ENCODE data around the gene SUCLG1.
"Not testable (repeated sequence)": the region's sequence is repeated elsewhere in the genome, so short reads cannot be mapped to it uniquely, and the experiment has no call there.

SUCLG1 gene

GRCh38 chr2:84474176-84474575, 15.1 kb upstream of the SUCLG1 start:
- H2AFZ ChIP-seq (ENCODE audit: low read depth, low read length), result no peak overlapping the region
- no peak overlapping the region for H3K9ac ChIP-seq (ENCODE audit: low read length)
- no peak overlapping the region for H3K4me2 ChIP-seq (ENCODE audit: low read length)
- no peaks in the 10 kb centered on the region for H3K27me3 ChIP-seq (ENCODE audit: low read depth, low read length)
- TF ChIP-seq EZH2phosphoT487 (IDR thresholded peaks at IDR 0.05; ENCODE audit: low read depth) (no peak), CTCF (IDR thresholded peaks at IDR 0.05; ENCODE audit: low read depth, low read length) (no peak)
- H3K27ac ChIP-seq (ENCODE audit: low read length), result no peak overlapping the region
- H3K4me3 ChIP-seq (ENCODE audit: low read length), result no peak overlapping the region
- no peaks in the 10 kb centered on the region for H3K4me1 ChIP-seq (ENCODE audit: low read length)
- H4K20me1 ChIP-seq (ENCODE audit: insufficient read depth, low read length), result no peaks in the 10 kb centered on the region
- 0 out of 2 replicates have a peak, but pooled peaks cover 6% of the 10 kb centered on the region for H3K9me3 ChIP-seq (ENCODE audit: insufficient read depth, low read length)
- no peaks in the 10 kb centered on the region for H3K36me3 ChIP-seq (replicated peaks; ENCODE audit: low read depth, low read length)
- no peaks in the 10 kb centered on the region for H3K79me2 ChIP-seq (ENCODE audit: low read length)

GRCh38 chr2:84472856-84473565, 13.9 kb upstream of the SUCLG1 start:
- H3K36me3 ChIP-seq (replicated peaks; ENCODE audit: low read depth, low read length), result no peaks in the 10 kb centered on the region
- H3K4me1 ChIP-seq (ENCODE audit: low read length), result no peaks in the 10 kb centered on the region
- H2AFZ ChIP-seq (ENCODE audit: low read depth, low read length), result no peak overlapping the region
- no peaks in the 10 kb centered on the region for H3K79me2 ChIP-seq (ENCODE audit: low read length)
- H3K27ac ChIP-seq (ENCODE audit: low read length), result no peak overlapping the region
- no peak overlapping the region for H3K9ac ChIP-seq (ENCODE audit: low read length)
- no peaks in the 10 kb centered on the region for H4K20me1 ChIP-seq (ENCODE audit: insufficient read depth, low read length)
- H3K4me2 ChIP-seq (ENCODE audit: low read length), result no peak overlapping the region
- H3K4me3 ChIP-seq (ENCODE audit: low read length), result no peak overlapping the region
- 0 out of 2 replicates have a peak, but pooled peaks cover 11% of the 10 kb centered on the region for H3K9me3 ChIP-seq (ENCODE audit: insufficient read depth, low read length)
- TF ChIP-seq CTCF (IDR thresholded peaks at IDR 0.05; ENCODE audit: low read depth, low read length) (no peak), EZH2phosphoT487 (IDR thresholded peaks at IDR 0.05; ENCODE audit: low read depth) (no peak)
- no peaks in the 10 kb centered on the region for H3K27me3 ChIP-seq (ENCODE audit: low read depth, low read length)

GRCh38 chr2:84472423-84472822, 13.3 kb upstream of the SUCLG1 start:
- not testable (repeated sequence) for H3K27ac ChIP-seq (ENCODE audit: low read length); H2AFZ ChIP-seq (ENCODE audit: low read depth, low read length); H3K27me3 ChIP-seq (ENCODE audit: low read depth, low read length); H3K4me3 ChIP-seq (ENCODE audit: low read length); H3K36me3 ChIP-seq (replicated peaks; ENCODE audit: low read depth, low read length); H4K20me1 ChIP-seq (ENCODE audit: insufficient read depth, low read length); H3K9ac ChIP-seq (ENCODE audit: low read length); H3K4me2 ChIP-seq (ENCODE audit: low read length); H3K79me2 ChIP-seq (ENCODE audit: low read length); H3K4me1 ChIP-seq (ENCODE audit: low read length)
- H3K9me3 ChIP-seq (ENCODE audit: insufficient read depth, low read length), result 0 out of 2 replicates have a peak, but pooled peaks cover 11% of the 10 kb centered on the region

- H3K36me3 ChIP-seq (replicated peaks; ENCODE audit: low read depth, low read length), result peaks cover 4% of the 10 kb centered on the region
- H3K9me3 ChIP-seq (ENCODE audit: insufficient read depth, low read length), result peaks cover 7% of the 10 kb centered on the region; the same call in 1 of the 2 replicates
- H3K9ac ChIP-seq (ENCODE audit: low read length), result no peak overlapping the region
- TF ChIP-seq CTCF (IDR thresholded peaks at IDR 0.05; ENCODE audit: low read depth, low read length) (no peak), EZH2phosphoT487 (IDR thresholded peaks at IDR 0.05; ENCODE audit: low read depth) (no peak)
- H3K4me3 ChIP-seq (ENCODE audit: low read length), result no peak overlapping the region
- H2AFZ ChIP-seq (ENCODE audit: low read depth, low read length), result no peak overlapping the region
- no peaks in the 10 kb centered on the region for H3K79me2 ChIP-seq (ENCODE audit: low read length)
- H3K27me3 ChIP-seq (ENCODE audit: low read depth, low read length), result no peaks in the 10 kb centered on the region
- H3K4me1 ChIP-seq (ENCODE audit: low read length), result no peaks in the 10 kb centered on the region
- H3K4me2 ChIP-seq (ENCODE audit: low read length), result no peak overlapping the region
- no peaks in the 10 kb centered on the region for H4K20me1 ChIP-seq (ENCODE audit: insufficient read depth, low read length)
- H3K27ac ChIP-seq (ENCODE audit: low read length), result no peak overlapping the region
Measured at GRCh38 chr2:84467389-84467788, 8.3 kb upstream of the SUCLG1 start.
